ENCODE results near the gene NR2E3. TPM values are rescaled to one million over a fixed set of nuclear protein-coding genes. Genes with fewer than 3 reads are reported as not detected.

Gene NR2E3
- total RNA-seq, 1 experiment from 2014 or later: 0.31 TPM

DNA sequence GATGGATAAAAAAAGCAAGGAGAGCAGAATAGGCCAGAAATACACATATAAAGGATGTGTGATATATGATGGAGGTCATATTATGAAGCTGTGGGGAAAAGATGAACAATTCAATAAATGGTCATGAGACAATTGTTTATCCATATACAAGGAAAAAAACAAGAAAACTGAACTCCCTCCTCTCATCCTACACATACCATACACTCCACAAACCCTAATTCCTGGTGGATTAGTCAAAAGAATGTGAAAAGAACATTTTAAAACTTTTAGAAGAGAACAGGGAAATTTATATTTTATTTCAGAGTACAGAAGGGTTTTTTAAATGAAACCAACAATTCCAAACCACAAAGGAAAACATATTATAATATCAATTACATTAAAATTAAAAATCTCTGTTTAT lies 34.5 kb upstream of the NR2E3 start:
- Histone ChIP-seq H3K79me1 (ENCODE audit: insufficient read depth, low read depth, low read length, poor library complexity, severe bottlenecking) (no peaks in the 10 kb centered on the region), H3K79me2 (ENCODE audit: insufficient read depth, low read length) (no peaks in the 10 kb centered on the region), H3K23me2 (ENCODE audit: insufficient read length, low read depth, low read length, poor library complexity, severe bottlenecking) (no peaks in the 10 kb centered on the region), H2AFZ (ENCODE audit: low read length) (no peak overlapping the region), H3T11ph (ENCODE audit: low read length) (no peak overlapping the region), H3K14ac (ENCODE audit: insufficient read depth, low read length) (no peak overlapping the region), H3K56ac (ENCODE audit: insufficient read length, low read depth, low read length) (no peak overlapping the region), H3K18ac (ENCODE audit: insufficient read length, low read depth, low read length) (no peak overlapping the region), H2BK5ac (ENCODE audit: insufficient read length, low read length) (no peak overlapping the region), H3K4me2 (ENCODE audit: insufficient read depth, insufficient read length, low read length) (no peak overlapping the region), H3K4ac (ENCODE audit: low read depth, low read length) (no peak overlapping the region), H2BK120ac (ENCODE audit: low read depth, low read length, poor library complexity, severe bottlenecking) (no peak overlapping the region), H3K9ac (ENCODE audit: extremely low read depth, insufficient read length, low read length) (no peak overlapping the region), H3K9me3 (ENCODE audit: control insufficient read depth, low read depth, low read length) (no peaks in the 10 kb centered on the region), H3K27ac (ENCODE audit: insufficient read length, low read depth, low read length) (no peak overlapping the region), H4K5ac (ENCODE audit: insufficient read length, low read depth, low read length) (no peak overlapping the region), H4K91ac (ENCODE audit: insufficient read length, low read depth, low read length) (no peak overlapping the region), H4K20me1 (ENCODE audit: control insufficient read depth, insufficient read depth, insufficient read length) (no peaks in the 10 kb centered on the region), H2BK12ac (ENCODE audit: insufficient read length, low read depth, low read length) (no peak overlapping the region), H3K23ac (ENCODE audit: insufficient read length, low read depth, low read length) (no peak overlapping the region), H4K8ac (replicated peaks; ENCODE audit: insufficient read length, low read depth, low read length) (no peak overlapping the region), H2BK15ac (ENCODE audit: low read depth, low read length) (no peak overlapping the region), H2BK20ac (ENCODE audit: low read depth, low read length, poor library complexity, severe bottlenecking) (no peak overlapping the region), H3K4me1 (ENCODE audit: insufficient read depth, low read length) (no peaks in the 10 kb centered on the region; the same call in 1 of the 2 replicates), H3K27me3 (ENCODE audit: insufficient read depth, low read length) (no peaks in the 10 kb centered on the region), H2AK5ac (ENCODE audit: insufficient read length, low read length) (no peak overlapping the region)
- no peak for TF ChIP-seq CTCF (conservative IDR thresholded peaks at IDR 0.05)
- Mint-ChIP-seq H3K27ac (no peak overlapping the region), H3K9me3 (no peaks in the 10 kb centered on the region), H3K4me3 (no peak overlapping the region), H3K4me1 (peaks cover 9% of the 10 kb centered on the region in 2 experiments), H3K36me3 (ENCODE audit: insufficient read depth in 1 of 3, low read depth in 3 of 3) (peaks cover 0 to 3% (median 0%) of the 10 kb centered on the region in 3 experiments; a peak in 2 of 7 replicates), H3K27me3 (ENCODE audit: low read depth) (no peaks in the 10 kb centered on the region; the same call in 1 of the 2 replicates)
- DNase-seq: no peak
